Measurements from ENCODE around the gene MBOAT2. TPM values are rescaled to one million over a fixed set of nuclear protein-coding genes. Genes with fewer than 3 reads are reported as not detected.

Gene MBOAT2
- total RNA-seq, 1 experiment from 2014 or later, result 16.8 TPM

- Histone ChIP-seq H2AFZ (ENCODE audit: low read depth, low read length, poor library complexity, severe bottlenecking) (no peak overlapping the region), H3K36me3 (ENCODE audit: control insufficient read depth in 1 of 2, insufficient read depth in 2 of 2, low read length in 2 of 2) (no peaks in the 10 kb centered on the region), H3K9ac (ENCODE audit: low read length) (no peak overlapping the region), H3K4me2 (ENCODE audit: low read length) (no peak overlapping the region), H3K4me3 (replicated peaks in 1 of 2; ENCODE audit: low read depth in 1 of 2, low read length in 2 of 2) (no peak overlapping the region), H3K79me2 (ENCODE audit: insufficient read depth, low read length) (peaks cover 34% of the 10 kb centered on the region), H3K27ac (ENCODE audit: low read depth, low read length) (no peak overlapping the region), H3K27me3 (ENCODE audit: insufficient read depth, low read length) (no peaks in the 10 kb centered on the region), H4K20me1 (ENCODE audit: insufficient read depth) (no peaks in the 10 kb centered on the region), H3K4me1 (ENCODE audit: control insufficient read depth in 1 of 2, insufficient read depth in 2 of 2, low read length in 2 of 2) (peaks cover 5 to 11% of the 10 kb centered on the region in 2 experiments; a peak in 3 of 4 replicates), H3K9me2 (ENCODE audit: insufficient read depth) (no peaks in the 10 kb centered on the region), H3K9me3 (ENCODE audit: control insufficient read depth in 1 of 2, insufficient read depth in 1 of 2, low read depth in 1 of 2, low read length in 2 of 2) (no peaks in the 10 kb centered on the region)
- intact Hi-C loops (cut with micrococcal nuclease), result no loop called here
- no peak for TF ChIP-seq POLR2AphosphoS5 (IDR thresholded peaks at IDR 0.05; ENCODE audit: low read depth, low read length)
- TF ChIP-seq, protein P1, sequence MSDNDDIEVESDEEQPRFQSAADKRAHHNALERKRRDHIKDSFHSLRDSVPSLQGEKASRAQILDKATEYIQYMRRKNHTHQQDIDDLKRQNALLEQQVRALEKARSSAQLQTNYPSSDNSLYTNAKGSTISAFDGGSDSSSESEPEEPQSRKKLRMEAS (IDR thresholded peaks at IDR 0.05), result no peak
- no peak for TF ChIP-seq ELF1 (IDR thresholded peaks at IDR 0.05; ENCODE audit: borderline replicate concordance, low read depth)
- TF ChIP-seq RAD21 (IDR thresholded peaks at IDR 0.05; ENCODE audit: low read depth), result no peak
- TF ChIP-seq, protein P2, sequence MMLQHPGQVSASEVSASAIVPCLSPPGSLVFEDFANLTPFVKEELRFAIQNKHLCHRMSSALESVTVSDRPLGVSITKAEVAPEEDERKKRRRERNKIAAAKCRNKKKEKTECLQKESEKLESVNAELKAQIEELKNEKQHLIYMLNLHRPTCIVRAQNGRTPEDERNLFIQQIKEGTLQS (IDR thresholded peaks at IDR 0.05), result no peak
- no peak for TF ChIP-seq FOSL1 (IDR thresholded peaks at IDR 0.05; ENCODE audit: low read depth)
- no peak for TF ChIP-seq EZH2phosphoT487 (IDR thresholded peaks at IDR 0.05; ENCODE audit: borderline replicate concordance)
- TF ChIP-seq TCF7L2 (IDR thresholded peaks at IDR 0.05; ENCODE audit: borderline replicate concordance, extremely low read depth, insufficient read depth, insufficient read length), result no peak
- no peak for TF ChIP-seq SRF (IDR thresholded peaks at IDR 0.05; ENCODE audit: low read depth)
- TF ChIP-seq CEBPB (IDR thresholded peaks at IDR 0.05; ENCODE audit: low read depth), result no peak
- TF ChIP-seq ZFX (IDR thresholded peaks at IDR 0.05), result no peak
- TF ChIP-seq REST (IDR thresholded peaks at IDR 0.05; ENCODE audit: low read depth), result no peak
- TF ChIP-seq, protein P3, sequence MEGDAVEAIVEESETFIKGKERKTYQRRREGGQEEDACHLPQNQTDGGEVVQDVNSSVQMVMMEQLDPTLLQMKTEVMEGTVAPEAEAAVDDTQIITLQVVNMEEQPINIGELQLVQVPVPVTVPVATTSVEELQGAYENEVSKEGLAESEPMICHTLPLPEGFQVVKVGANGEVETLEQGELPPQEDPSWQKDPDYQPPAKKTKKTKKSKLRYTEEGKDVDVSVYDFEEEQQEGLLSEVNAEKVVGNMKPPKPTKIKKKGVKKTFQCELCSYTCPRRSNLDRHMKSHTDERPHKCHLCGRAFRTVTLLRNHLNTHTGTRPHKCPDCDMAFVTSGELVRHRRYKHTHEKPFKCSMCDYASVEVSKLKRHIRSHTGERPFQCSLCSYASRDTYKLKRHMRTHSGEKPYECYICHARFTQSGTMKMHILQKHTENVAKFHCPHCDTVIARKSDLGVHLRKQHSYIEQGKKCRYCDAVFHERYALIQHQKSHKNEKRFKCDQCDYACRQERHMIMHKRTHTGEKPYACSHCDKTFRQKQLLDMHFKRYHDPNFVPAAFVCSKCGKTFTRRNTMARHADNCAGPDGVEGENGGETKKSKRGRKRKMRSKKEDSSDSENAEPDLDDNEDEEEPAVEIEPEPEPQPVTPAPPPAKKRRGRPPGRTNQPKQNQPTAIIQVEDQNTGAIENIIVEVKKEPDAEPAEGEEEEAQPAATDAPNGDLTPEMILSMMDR (IDR thresholded peaks at IDR 0.05 in 2 of 3, conservative IDR thresholded peaks at IDR 0.05 in 1 of 3; ENCODE audit: borderline replicate concordance in 1 of 3, insufficient read depth in 1 of 3, low read depth in 2 of 3, low read length in 2 of 3), result no peak
- ChIA-PET CTCF (no interaction called here), RAD21 (ENCODE audit: low non-redundant PET in 1 of 2, low total read pairs in 2 of 2, uncharacterized antibody in 2 of 2, unreplicated experiment in 2 of 2) (no interaction called here), POLR2A (no interaction called here)
- no TSS peak for BruUV-seq (replicated peaks)
- ATAC-seq (no peak), DNase-seq (ENCODE audit: low read depth, low spot score) (no peak)
Observed at GRCh38 chr2:8835279-8835678, 168.2 kb downstream of the MBOAT2 start.

Data from HCT116 (cell line).